AG09309 (cell line): ENCODE measurements around the gene GAB2.

Experiments
- DNase-seq: peaks from one replicate; pipeline ENCODE4 v3.0.0-alpha.2; 2010; ENCODE audit warnings: low read depth
- H3K4me3 ChIP-seq: 2 replicates; pipeline ENCODE4 v1.5.1; 2011; ENCODE audit warnings: mild to moderate bottlenecking, low read depth, low read length, moderate library complexity; ENCODE audit not compliant: control insufficient read depth
- CTCF ChIP-seq: IDR thresholded peaks from 2 replicates; pipeline ENCODE4 v1.5.1; 2011; ENCODE audit warnings: mild to moderate bottlenecking, low read depth, low read length, inconsistent platforms; ENCODE audit not compliant: insufficient read depth, control insufficient read depth; ENCODE audit errors: missing control alignments

Gene GAB2

DNA sequence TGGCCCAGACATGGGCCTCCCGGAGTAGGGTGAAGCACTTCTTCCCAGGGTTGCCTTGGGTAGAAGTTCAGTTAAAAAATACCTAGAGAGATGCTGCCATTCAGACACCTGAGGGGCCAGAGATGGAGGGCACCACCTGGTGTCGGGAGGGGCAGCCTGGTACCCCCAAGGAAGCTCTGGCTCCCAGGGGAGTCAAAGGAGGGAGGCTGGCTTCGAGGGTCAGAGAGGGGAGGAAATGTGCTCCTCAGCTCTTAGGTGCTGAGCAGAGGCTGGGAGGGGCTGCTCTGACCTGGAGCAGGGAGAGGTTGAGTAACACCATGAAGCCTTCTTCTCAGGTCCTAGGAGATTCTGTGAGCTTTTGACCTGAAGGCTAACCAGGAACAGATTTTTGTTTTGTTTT lies 227.8 kb downstream of the GAB2 start:
- no peak for TF ChIP-seq CTCF
- no peak for DNase-seq
- peak overlapping the region; percentile 59 for H3K4me3 ChIP-seq

DNA sequence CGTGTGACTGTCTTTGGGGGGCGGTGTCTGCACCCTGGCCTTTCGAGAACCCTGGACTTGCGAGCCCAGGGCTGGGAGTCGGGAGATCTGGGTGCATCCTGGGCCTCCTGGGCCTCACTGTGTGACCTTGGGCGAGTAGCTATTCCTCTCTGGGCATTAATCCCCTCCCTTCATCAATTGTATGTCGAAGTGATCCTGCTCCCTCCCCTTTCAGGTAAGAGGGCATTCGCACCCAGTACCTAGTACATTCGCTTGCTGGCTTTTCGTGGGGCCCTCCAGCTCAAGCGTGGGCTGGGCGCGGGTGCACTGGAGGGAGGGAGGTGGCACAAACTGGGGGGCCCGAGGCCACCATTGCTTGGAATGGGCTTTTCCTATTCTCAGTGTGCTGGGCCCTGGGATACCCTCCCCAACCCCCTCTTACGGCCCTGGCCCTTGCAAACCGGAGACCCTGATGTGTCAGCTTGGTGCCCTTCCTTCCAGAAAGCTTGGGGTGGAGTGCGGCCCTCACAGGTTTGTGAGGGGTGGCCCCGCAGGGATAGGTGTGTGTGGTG lies 228.4 kb downstream of the GAB2 start:
- no peak for TF ChIP-seq CTCF
- no peak for DNase-seq
- peak overlapping the region; percentile 59 for H3K4me3 ChIP-seq

DNA sequence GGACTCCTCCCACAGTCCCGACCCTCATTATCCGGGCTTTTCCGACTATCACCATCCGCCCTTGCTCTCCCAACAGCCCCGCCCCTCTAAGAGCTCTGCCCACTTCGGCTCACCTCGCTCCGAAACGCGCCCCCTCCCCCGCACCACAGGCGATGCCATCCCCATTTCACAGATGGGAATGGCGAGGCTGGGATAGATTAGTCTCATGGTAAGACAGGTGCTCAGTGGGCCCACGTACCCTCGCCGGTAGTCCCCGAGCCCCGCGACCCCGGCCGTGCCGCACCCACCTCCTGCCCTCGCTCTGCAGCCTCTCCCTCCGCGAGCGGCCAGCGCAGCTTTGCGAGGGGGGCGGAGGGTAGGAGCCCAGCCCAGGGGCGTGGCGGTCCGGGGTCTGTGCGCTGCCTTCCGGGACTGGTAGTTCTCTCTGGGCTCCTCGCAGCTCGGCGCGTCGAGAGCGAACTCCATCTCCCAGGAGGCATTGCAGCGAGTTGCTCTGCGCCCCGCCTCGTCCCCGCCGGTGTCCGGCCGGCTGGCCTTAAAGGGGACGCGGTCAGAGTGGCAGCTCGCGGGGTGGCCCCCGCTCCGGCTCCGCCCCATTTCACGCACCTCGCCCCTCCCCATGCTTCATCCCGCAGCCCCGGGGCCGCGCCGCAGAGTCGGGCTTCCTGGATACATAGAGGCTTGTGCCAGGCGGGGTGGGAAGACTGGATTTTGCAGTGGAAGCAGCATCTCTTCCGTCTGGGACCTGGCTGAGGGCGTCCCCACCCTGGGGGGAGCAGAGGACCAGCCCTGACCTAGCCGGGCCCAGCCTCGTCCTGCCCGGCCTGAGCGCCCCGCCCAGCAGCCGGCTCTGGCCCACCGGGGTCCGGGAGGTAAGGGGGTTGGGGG lies 229.1 kb downstream of the GAB2 start, which contains the start of the genes KCTD21 and USP35:
Gene KCTD21, minus strand, starts transcription at position 341 of the 888 bp plus-strand sequence. CDS start 14,072 bp downstream, outside the sequence.
Gene USP35, plus strand, starts transcription at position 634 of the 888 bp plus-strand sequence. CDS start 7,327 bp downstream, outside the sequence.
- H3K4me3 ChIP-seq = peak within 1 kb of the TSS; percentile 59
- no peak for TF ChIP-seq CTCF
- peak; percentile 82 for DNase-seq

DNA sequence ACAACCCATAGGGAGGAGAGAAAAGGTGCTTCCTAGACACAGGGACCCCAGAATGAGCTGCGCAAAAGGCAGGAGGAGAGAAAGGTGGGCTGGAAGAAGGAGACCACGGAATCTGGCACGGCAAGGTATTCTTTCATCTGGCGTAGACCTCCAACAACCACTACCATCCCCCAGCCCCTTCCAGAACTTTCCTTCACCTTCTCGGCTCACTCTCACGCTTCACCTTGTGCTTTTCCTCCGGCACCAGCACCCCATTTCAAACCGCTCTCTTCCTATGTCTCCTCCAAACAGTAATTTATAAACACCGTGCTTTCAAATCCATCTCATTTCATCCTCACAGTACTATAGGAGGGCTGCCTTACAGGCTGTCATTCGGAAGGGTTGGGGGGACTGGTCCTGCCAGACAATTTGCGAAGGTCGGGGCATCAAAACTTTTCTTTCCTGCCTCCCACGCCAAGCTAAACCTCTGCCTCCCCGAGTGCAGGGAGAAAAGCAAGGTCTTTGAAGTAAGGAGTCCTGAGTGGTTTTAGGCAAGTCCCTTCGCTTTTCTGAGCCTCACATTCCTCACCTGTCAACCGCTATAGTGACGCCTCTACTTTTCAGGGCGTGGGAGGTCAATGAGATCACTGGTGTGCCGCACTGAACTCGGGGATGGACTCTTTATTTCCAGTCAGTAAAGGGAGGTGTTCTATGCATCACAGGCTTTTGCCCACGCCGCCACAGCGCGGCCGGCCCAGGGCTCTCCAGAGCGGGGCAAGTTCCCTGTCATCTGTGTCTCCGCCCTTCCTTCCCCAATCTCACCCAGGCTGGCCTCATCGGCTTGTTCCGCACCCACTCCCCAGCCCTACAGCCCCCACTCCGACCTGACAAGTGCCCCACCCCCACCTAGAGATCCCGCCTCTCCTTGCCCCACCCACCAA lies 230.0 kb downstream of the GAB2 start:
- no peak for DNase-seq
- no peak for TF ChIP-seq CTCF

GRCh38 chr11:78181185-78181584 lies 236.4 kb downstream of the GAB2 start:
- no peak overlapping the region for H3K4me3 ChIP-seq
- no peak for TF ChIP-seq CTCF
- no peak for DNase-seq

More for the DNA sequence above, 230.0 kb downstream of the GAB2 start:
- H3K4me3 ChIP-seq = peak overlapping the region; percentile 59

DNA sequence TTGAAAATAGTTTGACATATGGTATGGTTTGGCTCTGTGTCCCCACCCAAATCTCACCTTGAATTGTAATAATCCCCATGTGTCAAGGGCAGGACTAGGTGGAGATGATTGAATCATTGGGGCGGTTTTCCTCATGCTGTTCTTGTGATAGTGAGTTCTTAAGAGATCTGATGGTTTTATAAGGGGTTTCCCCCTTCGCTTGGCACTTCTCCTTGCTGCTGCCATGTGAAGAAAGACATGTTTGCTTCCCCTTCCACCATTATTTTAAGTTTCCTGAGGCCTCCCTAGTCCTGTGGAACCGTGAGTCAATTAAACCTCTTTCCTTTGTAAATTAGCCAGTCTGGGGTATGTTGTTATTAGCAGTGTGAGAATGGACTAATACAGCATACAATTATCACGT lies 236.9 kb downstream of the GAB2 start:
- DNase-seq = no peak
- no peak for TF ChIP-seq CTCF
- H3K4me3 ChIP-seq = no peak overlapping the region
